Fibroblast of skin of left biceps (primary cell): ENCODE measurements around the gene CNTNAP1.

Source experiments
- DNase-seq, 2 experiments: peaks; one replicate each; pipeline ENCODE4 v3.0.0-alpha.2; 2013; ENCODE audit warnings: low read depth in 2 of 2

CNTNAP1 gene

GRCh38 chr17:42685831-42686230, 3.5 kb downstream of the CNTNAP1 start:
- no peak for DNase-seq

GRCh38 chr17:42686520-42687128, 4.3 kb downstream of the CNTNAP1 start:
- no peak for DNase-seq

GRCh38 chr17:42687707-42688320, 5.5 kb downstream of the CNTNAP1 start:
- no peak for DNase-seq

GRCh38 chr17:42690596-42690995, 8.3 kb downstream of the CNTNAP1 start:
- no peak for DNase-seq

GRCh38 chr17:42691021-42691545, 8.8 kb downstream of the CNTNAP1 start:
- DNase-seq: no peak

- DNase-seq: no peak
These were observed 10.2 kb downstream of the CNTNAP1 start for GRCh38 chr17:42692489-42692888.

GRCh38 chr17:42694524-42694923, 12.2 kb downstream of the CNTNAP1 start:
- no peak for DNase-seq

- DNase-seq: no peak
These were observed 13.2 kb downstream of the CNTNAP1 start for GRCh38 chr17:42695500-42695899.

GRCh38 chr17:42697108-42697811, 14.9 kb downstream of the CNTNAP1 start:
- DNase-seq: no peak

- DNase-seq: peak; percentile 75 to 78
These were observed 16.5 kb downstream of the CNTNAP1 start for GRCh38 chr17:42698736-42699414.

GRCh38 chr17:42699415-42699740, 17.0 kb downstream of the CNTNAP1 start:
- no peak for DNase-seq

GRCh38 chr17:42700586-42701289, 18.4 kb downstream of the CNTNAP1 start:
- DNase-seq: no peak

GRCh38 chr17:42702446-42702845, 20.1 kb downstream of the CNTNAP1 start:
- no peak for DNase-seq

- DNase-seq: no peak
These were observed 22.1 kb downstream of the CNTNAP1 start for GRCh38 chr17:42704490-42704836.

- DNase-seq: no peak
These were observed 22.6 kb downstream of the CNTNAP1 start for GRCh38 chr17:42704837-42705494.

GRCh38 chr17:42706732-42707131, 24.4 kb downstream of the CNTNAP1 start:
- no peak for DNase-seq

GRCh38 chr17:42708588-42708987, 26.3 kb downstream of the CNTNAP1 start:
- no peak for DNase-seq

GRCh38 chr17:42709561-42709960, 27.2 kb downstream of the CNTNAP1 start:
- no peak for DNase-seq

GRCh38 chr17:42720996-42721583, 38.8 kb downstream of the CNTNAP1 start:
- peak; percentile 18 to 24 for DNase-seq

GRCh38 chr17:42723636-42724035, 41.3 kb downstream of the CNTNAP1 start:
- no peak for DNase-seq

- DNase-seq: no peak
These were observed 42.8 kb downstream of the CNTNAP1 start for GRCh38 chr17:42725143-42725542.
